CD4-positive, alpha-beta memory T cell (primary cell): ENCODE data around the gene SETD2. TPM values are rescaled to one million over a fixed set of nuclear protein-coding genes. Genes with fewer than 3 reads are reported as not detected.

Experiments used
- CTCF ChIA-PET: fragments of 350-600 bp; sonication (Branson Sonifier 250); formaldehyde crosslinking; loops from one replicate; lab custom pipeline; 2021; ENCODE audit warnings: inconsistent platforms; ENCODE audit not compliant: partially characterized antibody; lab: Charles Lee
- POLR2A ChIA-PET: fragments of 350-600 bp; sonication (Branson Sonifier 250); formaldehyde crosslinking; loops from one replicate; lab custom pipeline; 2021; ENCODE audit not compliant: partially characterized antibody; lab: Charles Lee
- DNase-seq, 5 donors: peaks; one replicate each; pipeline versions ENCODE4 v3.0.0 to v3.0.0-alpha.2; 2020 to 2022; ENCODE audit warnings: mixed read lengths in 1 of 5
- H3K27ac ChIP-seq: one replicate; pipeline ENCODE4 v1.7.0; 2013; ENCODE audit warnings: low read depth, low read length
- H3K27me3 ChIP-seq: 2 replicates; pipeline ENCODE4 v1.7.0; 2013; ENCODE audit warnings: mild to moderate bottlenecking, low read length, moderate library complexity; ENCODE audit not compliant: insufficient read depth
- H3K36me3 ChIP-seq: 2 replicates; pipeline ENCODE4 v1.7.0; 2013; ENCODE audit warnings: mild to moderate bottlenecking, low read length, moderate library complexity; ENCODE audit not compliant: insufficient read depth
- H3K4me1 ChIP-seq: 2 replicates; pipeline ENCODE4 v1.7.0; 2013; ENCODE audit warnings: mild to moderate bottlenecking, low read length, moderate library complexity; ENCODE audit not compliant: insufficient read depth
- H3K4me3 ChIP-seq, 2 donors: one replicate each; pipeline ENCODE4 v1.7.0; 2013; ENCODE audit warnings: low read length in 2 of 2, mild to moderate bottlenecking in 1 of 2
- H3K9me3 ChIP-seq, 2 donors: one replicate each; pipeline ENCODE4 v1.7.0; 2013; ENCODE audit warnings: low read length in 2 of 2, control low read depth in 1 of 2; ENCODE audit not compliant: control insufficient read depth in 1 of 2
- H3K27ac Mint-ChIP-seq, 7 donors: one replicate each; pipeline ENCODE4 v1.8.0; 2020 to 2021; ENCODE audit warnings: mixed read lengths in 7 of 7, mild to moderate bottlenecking in 6 of 7, inconsistent platforms in 3 of 7, moderate library complexity in 3 of 7
- H3K27me3 Mint-ChIP-seq, 2 donors: one replicate each; pipeline ENCODE4 v1.8.0; 2020 to 2021; ENCODE audit warnings: mixed read lengths in 2 of 2
- H3K36me3 Mint-ChIP-seq, 2 donors: one replicate each; pipeline ENCODE4 v1.8.0; 2020 to 2021; ENCODE audit warnings: mixed read lengths in 2 of 2, inconsistent platforms in 1 of 2, mild to moderate bottlenecking in 1 of 2
- H3K4me1 Mint-ChIP-seq, 4 donors: one replicate each; pipeline ENCODE4 v1.8.0; 2020 to 2021; ENCODE audit warnings: mixed read lengths in 4 of 4, mild to moderate bottlenecking in 1 of 4
- H3K4me3 Mint-ChIP-seq, 8 donors: one replicate each; pipeline ENCODE4 v1.8.0; 2020 to 2021; ENCODE audit warnings: mixed read lengths in 8 of 8, mild to moderate bottlenecking in 7 of 8, moderate library complexity in 6 of 8, inconsistent platforms in 3 of 8
- H3K9me3 Mint-ChIP-seq, 8 donors: one replicate each; pipeline ENCODE4 v1.8.0; 2020 to 2021; ENCODE audit warnings: mixed read lengths in 8 of 8, mild to moderate bottlenecking in 5 of 8, inconsistent platforms in 3 of 8, moderate library complexity in 1 of 8
- intact Hi-C: fragments of 100-400 bp; cut with micrococcal nuclease; formaldehyde crosslinking; loops from one replicate; pipeline ENCODE4 v1.15.1; 2023
- polyA plus RNA-seq, 2 donors: library from polyadenylated mRNA; unstranded; fragments of 300-500 nt; fragmentation: Illumina TruSeq; gene quantifications; one replicate each; pipeline ENCODE4 v1.2.3, GENCODE V29; 2021
- total RNA-seq, 2 experiments: library from RNA; stranded (reverse); gene quantifications; one replicate each; pipeline ENCODE4 v1.2.3, GENCODE V29; 2021

SETD2 gene
- total and polyA plus RNA-seq, 4 experiments from 2014 or later: 3.4 to 74.1 (median 50.0) TPM

DNA sequence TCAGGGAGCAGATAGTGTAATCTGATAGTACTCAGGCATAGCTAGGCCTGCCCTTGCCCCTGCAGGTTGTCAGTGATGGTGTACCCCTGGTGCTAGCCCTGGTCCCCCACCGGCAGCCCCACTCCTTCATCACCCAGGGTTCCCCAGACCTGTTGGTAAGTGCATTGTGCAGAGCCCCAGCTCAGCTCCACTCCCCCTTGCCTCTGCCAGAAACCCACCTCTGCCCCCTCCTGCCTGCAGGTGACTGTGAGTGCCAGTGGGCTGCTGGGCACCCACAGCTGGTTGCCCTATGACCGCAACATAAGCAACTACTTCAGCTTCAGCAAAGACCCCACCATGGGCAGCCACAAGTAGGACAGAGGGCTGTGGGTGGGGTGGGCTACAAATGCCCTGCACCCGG lies 156.9 kb downstream of the SETD2 start:
- Histone ChIP-seq H3K4me1 (no peaks in the 10 kb centered on the region), H3K27ac (no peak overlapping the region), H3K4me3 (no peak overlapping the region), H3K27me3 (no peaks in the 10 kb centered on the region), H3K9me3 (no peaks in the 10 kb centered on the region), H3K36me3 (peaks cover 62% of the 10 kb centered on the region)
- H3K4me3 Mint-ChIP-seq: no peak overlapping the region
- peaks cover 0 to 3% (median 0%) of the 10 kb centered on the region in 8 donors for H3K9me3 Mint-ChIP-seq
- ChIA-PET POLR2A (interaction anchor here (1.6 to 2.7 kb wide), 2 partner anchors 22 to 28 kb away, joined by 4 to 7 read pairs; partner anchors contain the start of gene NBEAL2), CTCF (interaction anchor here (1.3 to 1.6 kb wide), 2 partner anchors 9 to 20 kb away, joined by 3 to 5 read pairs; no protein-coding TSS in a partner anchor)
- intact Hi-C loops: loop anchor here (10.0 kb wide), 1 partner anchor 318 kb away; no protein-coding TSS in a partner anchor
- H3K27me3 Mint-ChIP-seq: no peaks in the 10 kb centered on the region
- DNase-seq: no peak
- H3K4me1 Mint-ChIP-seq: peaks cover 0 to 12% (median 3%) of the 10 kb centered on the region in 4 donors
- peak overlapping the region in 5 of 7 donors; percentile 29 to 64 (median 51) for H3K27ac Mint-ChIP-seq
- H3K36me3 Mint-ChIP-seq: peaks cover 26 to 63% of the 10 kb centered on the region in 2 donors

DNA sequence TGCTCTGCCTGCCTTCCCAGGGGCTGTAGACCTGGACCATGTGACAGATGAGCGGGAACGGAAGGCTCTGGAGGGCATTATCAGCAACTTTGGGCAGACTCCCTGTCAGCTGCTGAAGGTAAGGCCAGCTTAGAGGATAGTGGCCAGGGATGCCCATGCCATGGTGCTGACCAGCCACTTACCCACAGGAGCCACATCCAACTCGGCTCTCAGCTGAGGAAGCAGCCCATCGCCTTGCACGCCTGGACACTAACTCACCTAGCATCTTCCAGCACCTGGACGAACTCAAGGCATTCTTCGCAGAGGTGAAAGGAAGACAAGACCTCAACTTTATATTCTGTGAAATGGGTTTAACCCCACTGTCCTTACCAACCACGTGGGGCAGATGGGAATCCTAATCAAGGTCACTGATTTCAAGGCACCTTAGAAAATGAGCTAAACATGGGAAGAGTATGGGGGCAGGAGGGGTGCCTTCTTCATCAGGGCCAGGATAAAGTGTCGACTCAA lies 157.7 kb downstream of the SETD2 start:
- H3K27me3 Mint-ChIP-seq: no peaks in the 10 kb centered on the region
- H3K9me3 Mint-ChIP-seq: peaks cover 0 to 3% (median 0%) of the 10 kb centered on the region in 8 donors
- Histone ChIP-seq H3K27me3 (no peaks in the 10 kb centered on the region), H3K9me3 (no peaks in the 10 kb centered on the region), H3K36me3 (peaks cover 70% of the 10 kb centered on the region), H3K4me3 (no peak overlapping the region), H3K27ac (no peak overlapping the region), H3K4me1 (no peaks in the 10 kb centered on the region)
- peak overlapping the region in 4 of 7 donors; percentile 18 to 66 (median 32) for H3K27ac Mint-ChIP-seq
- DNase-seq: no peak
- H3K4me3 Mint-ChIP-seq: no peak overlapping the region
- peaks cover 29 to 65% of the 10 kb centered on the region in 2 donors for H3K36me3 Mint-ChIP-seq
- CTCF ChIA-PET: interaction anchor here (1.1 to 1.3 kb wide), 2 partner anchors 19 to 21 kb away, joined by 3 to 5 read pairs; no protein-coding TSS in a partner anchor
- H3K4me1 Mint-ChIP-seq: peaks cover 0 to 12% (median 2%) of the 10 kb centered on the region in 4 donors
- POLR2A ChIA-PET: interaction anchor here (1.5 to 2.7 kb wide), 3 partner anchors 21 to 30 kb away, joined by 4 to 7 read pairs (median 5); partner anchors contain the start of genes CCDC12 and NBEAL2
- intact Hi-C loops: loop anchor here (10.0 kb wide), 1 partner anchor 319 kb away; no protein-coding TSS in a partner anchor

DNA sequence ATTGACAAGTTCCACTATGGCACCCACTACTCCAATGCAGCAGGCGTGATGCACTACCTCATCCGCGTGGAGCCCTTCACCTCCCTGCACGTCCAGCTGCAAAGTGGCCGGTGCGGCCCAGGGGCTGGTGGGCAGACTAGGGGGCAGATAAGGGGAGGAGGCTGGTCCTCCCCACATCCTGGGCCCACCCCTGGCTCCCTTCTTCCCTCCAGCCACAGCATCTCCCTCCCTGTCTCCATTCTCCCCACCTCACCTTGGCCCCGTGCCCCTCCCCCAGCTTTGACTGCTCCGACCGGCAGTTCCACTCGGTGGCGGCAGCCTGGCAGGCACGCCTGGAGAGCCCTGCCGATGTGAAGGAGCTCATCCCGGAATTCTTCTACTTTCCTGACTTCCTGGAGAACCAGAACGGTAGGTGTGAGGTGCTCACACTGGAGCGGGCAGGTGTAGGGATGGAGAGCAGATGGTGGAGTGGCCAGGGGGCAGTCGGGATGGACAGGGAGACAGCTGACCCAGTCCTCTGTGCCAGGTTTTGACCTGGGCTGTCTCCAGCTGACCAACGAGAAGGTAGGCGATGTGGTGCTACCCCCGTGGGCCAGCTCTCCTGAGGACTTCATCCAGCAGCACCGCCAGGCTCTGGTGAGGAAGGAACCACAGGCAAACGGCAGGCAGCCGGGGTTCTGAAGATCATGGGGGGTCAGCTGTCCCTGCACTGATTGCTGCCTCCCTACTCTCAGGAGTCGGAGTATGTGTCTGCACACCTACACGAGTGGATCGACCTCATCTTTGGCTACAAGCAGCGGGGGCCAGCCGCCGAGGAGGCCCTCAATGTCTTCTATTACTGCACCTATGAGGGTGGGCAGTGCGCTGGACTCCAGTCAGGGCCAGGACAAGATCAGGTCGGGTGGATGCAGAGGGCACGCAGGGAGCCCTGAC lies 158.4 kb downstream of the SETD2 start:
- Mint-ChIP-seq H3K27me3 (no peaks in the 10 kb centered on the region), H3K27ac (peak overlapping the region in 3 of 7 donors; percentile 18 to 66 (median 42)), H3K9me3 (peaks cover 0 to 3% (median 0%) of the 10 kb centered on the region in 8 donors), H3K4me1 (peaks cover 0 to 5% (median 2%) of the 10 kb centered on the region in 4 donors), H3K4me3 (no peak overlapping the region), H3K36me3 (peaks cover 29 to 60% of the 10 kb centered on the region in 2 donors)
- H3K9me3 ChIP-seq: no peaks in the 10 kb centered on the region
- ChIA-PET CTCF (interaction anchor here (1.1 to 1.5 kb wide), 2 partner anchors 21 to 75 kb away, joined by 3 read pairs; no protein-coding TSS in a partner anchor), POLR2A (interaction anchor here (1.5 to 2.7 kb wide), 2 partner anchors 26 to 29 kb away, joined by 5 to 7 read pairs; partner anchors contain the start of genes CCDC12 and NBEAL2)
- H3K36me3 ChIP-seq: peaks cover 77% of the 10 kb centered on the region
- no peak for DNase-seq
- intact Hi-C loops: loop anchor here (10.0 kb wide), 1 partner anchor 319 kb away; no protein-coding TSS in a partner anchor
- no peak overlapping the region for H3K4me3 ChIP-seq
- H3K4me1 ChIP-seq: no peaks in the 10 kb centered on the region
- no peaks in the 10 kb centered on the region for H3K27me3 ChIP-seq
- no peak overlapping the region for H3K27ac ChIP-seq

DNA sequence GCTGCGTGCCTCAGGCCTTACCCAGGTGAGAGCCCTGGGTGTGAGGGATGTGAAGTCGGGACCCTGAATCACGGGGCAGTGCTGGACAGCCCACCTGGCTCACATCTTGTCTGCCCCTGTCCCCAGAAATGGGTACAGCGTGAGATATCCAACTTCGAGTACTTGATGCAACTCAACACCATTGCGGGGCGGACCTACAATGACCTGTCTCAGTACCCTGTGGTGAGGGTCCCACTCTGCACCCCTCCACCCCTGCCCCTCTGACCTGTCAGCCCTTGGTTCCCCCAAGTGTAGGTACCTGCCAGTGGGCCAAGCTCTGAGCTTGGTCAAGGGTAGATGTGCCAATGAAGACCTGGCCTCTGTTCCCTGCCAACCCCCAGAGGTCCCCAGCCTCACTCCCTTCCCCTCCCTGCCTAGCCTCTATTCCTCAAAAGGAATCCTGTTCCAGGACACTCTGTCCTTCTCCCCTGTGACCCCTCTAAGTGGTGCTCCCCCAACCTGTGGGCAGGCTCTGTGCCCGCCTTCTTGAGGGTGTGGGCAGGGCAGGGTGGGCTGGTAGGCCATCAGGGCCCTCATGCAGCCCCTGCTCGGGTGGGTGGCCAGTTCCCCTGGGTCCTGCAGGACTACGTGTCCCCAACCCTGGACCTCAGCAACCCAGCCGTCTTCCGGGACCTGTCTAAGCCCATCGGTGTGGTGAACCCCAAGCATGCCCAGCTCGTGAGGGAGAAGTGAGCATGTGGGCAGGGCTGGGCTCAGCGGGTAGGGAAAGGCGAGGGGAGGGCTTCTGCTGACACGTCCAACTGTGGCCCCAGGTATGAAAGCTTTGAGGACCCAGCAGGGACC lies 159.3 kb downstream of the SETD2 start:
- Histone ChIP-seq H3K4me1 (no peaks in the 10 kb centered on the region), H3K4me3 (no peak overlapping the region), H3K9me3 (no peaks in the 10 kb centered on the region), H3K27ac (no peak overlapping the region), H3K27me3 (no peaks in the 10 kb centered on the region), H3K36me3 (peaks cover 86% of the 10 kb centered on the region)
- Mint-ChIP-seq H3K27me3 (no peaks in the 10 kb centered on the region), H3K27ac (peak overlapping the region in 1 of 7 donors; percentile 52), H3K4me3 (no peak overlapping the region), H3K9me3 (no peaks in the 10 kb centered on the region), H3K4me1 (peaks cover 0 to 5% (median 2%) of the 10 kb centered on the region in 4 donors), H3K36me3 (peaks cover 29 to 63% of the 10 kb centered on the region in 2 donors)
- intact Hi-C loops: loop anchor here (10.0 kb wide), 1 partner anchor 320 kb away; no protein-coding TSS in a partner anchor
- CTCF ChIA-PET: interaction anchor here (1.3 to 1.5 kb wide), 2 partner anchors 75 to 138 kb away, joined by 3 to 4 read pairs; no protein-coding TSS in a partner anchor
- no peak for DNase-seq
- POLR2A ChIA-PET: interaction anchor here (2.7 kb wide), 1 partner anchor 25 kb away, joined by 7 read pairs; the partner anchor contains the start of gene NBEAL2

DNA sequence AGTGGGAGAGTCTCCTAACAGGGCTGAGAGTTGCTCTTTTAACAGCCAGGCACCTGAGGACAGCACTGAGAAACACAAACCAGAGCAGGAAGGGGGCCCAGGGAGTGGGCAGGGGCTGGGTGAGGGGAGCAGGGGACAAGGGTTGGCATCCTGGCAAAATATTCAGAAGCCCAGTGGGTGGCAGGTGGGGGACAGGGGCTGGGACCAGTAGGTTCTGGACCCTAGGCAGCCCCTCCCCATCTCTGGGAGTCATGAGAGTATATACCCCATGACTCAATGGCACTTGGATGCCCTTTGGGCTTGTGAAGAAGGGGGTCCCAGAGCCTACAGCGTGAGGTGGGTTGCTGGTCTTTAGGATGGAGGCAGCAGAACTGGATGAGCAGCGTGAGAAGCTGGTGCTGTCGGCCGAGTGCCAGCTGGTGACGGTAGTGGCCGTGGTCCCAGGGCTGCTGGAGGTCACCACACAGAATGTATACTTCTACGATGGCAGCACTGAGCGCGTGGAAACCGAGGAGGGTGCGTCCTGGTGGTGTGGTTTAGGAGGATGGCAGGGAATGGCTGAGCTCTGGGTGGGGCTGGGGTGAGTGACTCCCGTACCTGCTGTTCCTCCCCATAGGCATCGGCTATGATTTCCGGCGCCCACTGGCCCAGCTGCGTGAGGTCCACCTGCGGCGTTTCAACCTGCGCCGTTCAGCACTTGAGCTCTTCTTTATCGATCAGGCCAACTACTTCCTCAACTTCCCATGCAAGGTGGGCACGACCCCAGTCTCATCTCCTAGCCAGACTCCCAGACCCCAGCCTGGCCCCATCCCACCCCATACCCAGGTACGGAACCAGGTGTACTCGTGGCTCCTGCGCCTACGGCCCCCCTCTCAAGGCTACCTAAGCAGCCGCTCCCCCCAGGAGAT lies 160.2 kb downstream of the SETD2 start:
- Mint-ChIP-seq H3K27ac (peak overlapping the region in 3 of 7 donors; percentile 13 to 65 (median 56)), H3K27me3 (no peaks in the 10 kb centered on the region), H3K4me3 (no peak overlapping the region), H3K36me3 (peaks cover 30 to 63% of the 10 kb centered on the region in 2 donors), H3K4me1 (peaks cover 0 to 3% (median 2%) of the 10 kb centered on the region in 4 donors), H3K9me3 (no peaks in the 10 kb centered on the region)
- CTCF ChIA-PET: interaction anchor here (0.6 to 1.3 kb wide), 2 partner anchors 137 to 258 kb away, joined by 3 to 4 read pairs; no protein-coding TSS in a partner anchor
- DNase-seq: no peak
- Histone ChIP-seq H3K36me3 (peaks cover 94% of the 10 kb centered on the region), H3K27ac (no peak overlapping the region), H3K4me1 (no peaks in the 10 kb centered on the region), H3K27me3 (no peaks in the 10 kb centered on the region), H3K9me3 (no peaks in the 10 kb centered on the region), H3K4me3 (no peak overlapping the region)
- intact Hi-C loops: loop anchor here (10.0 kb wide), 1 partner anchor 321 kb away; no protein-coding TSS in a partner anchor
- POLR2A ChIA-PET: interaction anchor here (0.7 kb wide), 1 partner anchor 16 kb away, joined by 3 read pairs; no protein-coding TSS in a partner anchor
